ENCODE measurements around the gene ADD1. TPM values are rescaled to one million over a fixed set of nuclear protein-coding genes. Genes with fewer than 3 reads are reported as not detected.
A peak's percentile ranks its signal among the peaks of the same experiment; 100 is the strongest.

ADD1 gene
- total and polyA plus RNA-seq, 2 of the 13 experiments (the other 11 are each of a cell fraction or from before 2014, with no cell fraction given): 73.9 to 122 TPM

GRCh38 chr4:2963175-2963965 lies 119.7 kb downstream of the ADD1 start, which contains the start of the genes GRK4 and NOP14 (continued):
- TF ChIP-seq ZFP36L1 (CRISPR knock-in tag; IDR thresholded peaks at IDR 0.05) (peak; percentile 93), HNF4A (CRISPR knock-in tag; IDR thresholded peaks at IDR 0.05) (no peak), IRF2 (CRISPR knock-in tag; IDR thresholded peaks at IDR 0.05) (peak; percentile 98), ZNF230 (CRISPR knock-in tag; IDR thresholded peaks at IDR 0.05) (peak; percentile 86; the same call in 1 of the 2 replicates), NONO (IDR thresholded peaks at IDR 0.05) (no peak), NONO (CRISPR knock-in tag; conservative IDR thresholded peaks at IDR 0.05) (peak; percentile 92), ZNF18 (CRISPR knock-in tag; IDR thresholded peaks at IDR 0.05; ENCODE audit: insufficient replicate concordance) (peak; percentile 96), ZNF496 (CRISPR knock-in tag; IDR thresholded peaks at IDR 0.05; ENCODE audit: insufficient replicate concordance) (no peak), ZMYM3 (CRISPR knock-in tag; IDR thresholded peaks at IDR 0.05) (no peak), SPEN (CRISPR knock-in tag; IDR thresholded peaks at IDR 0.05; ENCODE audit: low read depth) (peak; percentile 98), NKX3-1 (CRISPR knock-in tag; IDR thresholded peaks at IDR 0.05) (peak; percentile 94), NFRKB (IDR thresholded peaks at IDR 0.05) (no peak), ZFP90 (CRISPR knock-in tag; IDR thresholded peaks at IDR 0.05; ENCODE audit: borderline replicate concordance) (no peak; the same call in 1 of the 2 replicates)
